GM13976 (cell line): ENCODE data around the gene SLC6A20.

Experiments used
- DNase-seq: peaks from one replicate; pipeline ENCODE4 v3.0.0; 2012; ENCODE audit warnings: low spot score
- CTCF ChIP-seq: IDR thresholded peaks from 2 replicates; pipeline ENCODE4 v1.5.1; 2012; ENCODE audit warnings: borderline replicate concordance, mild to moderate bottlenecking; ENCODE audit not compliant: insufficient read depth; ENCODE audit errors: extremely low read depth, missing control alignments, control extremely low read depth
- in situ Hi-C: fragments of 300-500 bp; cut with MboI; formaldehyde crosslinking; loops from one replicate; pipeline ENCODE4 v1.12.0; 2022; ENCODE audit warnings: low sequenced_read_pairs, mixed read lengths, inconsistent platforms; ENCODE audit not compliant: unreplicated experiment

The SLC6A20 gene

GRCh38 chr3:45838466-45838865, 42.1 kb upstream of the SLC6A20 start:
- no peak for DNase-seq
- in situ Hi-C loops = no loop called here
- TF ChIP-seq CTCF = no peak

- no peak for TF ChIP-seq CTCF
- DNase-seq = no peak
- in situ Hi-C loops = no loop called here
These were observed 36.4 kb upstream of the SLC6A20 start for GRCh38 chr3:45832699-45833098.

- no peak for TF ChIP-seq CTCF
- DNase-seq = no peak
- in situ Hi-C loops = no loop called here
These were observed 33.8 kb upstream of the SLC6A20 start for GRCh38 chr3:45830121-45830520.

- TF ChIP-seq CTCF = no peak
- in situ Hi-C loops = no loop called here
- DNase-seq = no peak
These were observed 30.6 kb upstream of the SLC6A20 start for GRCh38 chr3:45826908-45827307.

GRCh38 chr3:45826321-45826720, 30.0 kb upstream of the SLC6A20 start:
- in situ Hi-C loops = no loop called here
- no peak for TF ChIP-seq CTCF
- no peak for DNase-seq

- in situ Hi-C loops = no loop called here
- DNase-seq = no peak
- TF ChIP-seq CTCF = no peak
These were observed 24.8 kb upstream of the SLC6A20 start for GRCh38 chr3:45821127-45821526.

GRCh38 chr3:45819543-45819942, 23.2 kb upstream of the SLC6A20 start:
- no peak for DNase-seq
- no peak for TF ChIP-seq CTCF
- in situ Hi-C loops = no loop called here
